Right atrium auricular region (tissue), 2 donors: ENCODE results near the gene SLC7A4. TPM values are rescaled to one million over a fixed set of nuclear protein-coding genes. Genes with fewer than 3 reads are reported as not detected.

Experiments used
- DNase-seq: peaks from one replicate; pipeline ENCODE4 v3.0.0-alpha.2; 2019; ENCODE audit warnings: low spot score
- H3K27ac ChIP-seq, 2 donors: fragments of 200-600 bp; sonication (generic); 1 replicate in 1 of 2; 2 replicates in 1 of 2; pipeline ENCODE4 v1.5.1; 2016 to 2019
- H3K27me3 ChIP-seq, 2 donors: fragments of 200-600 bp; sonication (generic); one replicate each; pipeline versions ENCODE4 v1.5.1 to v1.6.0; 2017 to 2019
- H3K36me3 ChIP-seq: fragments of 200-600 bp; sonication (generic); one replicate; pipeline ENCODE4 v1.5.1; 2016
- H3K4me1 ChIP-seq, 2 donors: fragments of 200-600 bp; sonication (generic); one replicate each; pipeline versions ENCODE4 v1.5.1 to v1.6.0; 2017 to 2019
- H3K4me3 ChIP-seq, 2 donors: fragments of 200-600 bp; sonication (generic); 1 replicate in 1 of 2; 2 replicates in 1 of 2; pipeline ENCODE4 v1.5.1; 2017 to 2019; ENCODE audit warnings: mild to moderate bottlenecking in 1 of 2, moderate library complexity in 1 of 2
- H3K9me3 ChIP-seq, 2 donors: fragments of 200-600 bp; sonication (generic); one replicate each; pipeline ENCODE4 v1.5.1; 2019
- total RNA-seq, 2 donors: library from RNA; depleted of rRNA; stranded (reverse); fragments of >200 nt; gene quantifications; one replicate each; pipeline ENCODE4 v1.1.0, GENCODE V29; 2016
- TF ChIP-seq, protein P1 (sequence below), 2 donors: fragments of 200-600 bp; sonication (generic); IDR thresholded peaks; one replicate each; pipeline ENCODE4 v1.5.1; 2019; ENCODE audit warnings: antibody characterized with exemption in 2 of 2

The SLC7A4 gene
- total RNA-seq, 2 donors from 2014 or later = 1.9 to 5.0 TPM

DNA sequence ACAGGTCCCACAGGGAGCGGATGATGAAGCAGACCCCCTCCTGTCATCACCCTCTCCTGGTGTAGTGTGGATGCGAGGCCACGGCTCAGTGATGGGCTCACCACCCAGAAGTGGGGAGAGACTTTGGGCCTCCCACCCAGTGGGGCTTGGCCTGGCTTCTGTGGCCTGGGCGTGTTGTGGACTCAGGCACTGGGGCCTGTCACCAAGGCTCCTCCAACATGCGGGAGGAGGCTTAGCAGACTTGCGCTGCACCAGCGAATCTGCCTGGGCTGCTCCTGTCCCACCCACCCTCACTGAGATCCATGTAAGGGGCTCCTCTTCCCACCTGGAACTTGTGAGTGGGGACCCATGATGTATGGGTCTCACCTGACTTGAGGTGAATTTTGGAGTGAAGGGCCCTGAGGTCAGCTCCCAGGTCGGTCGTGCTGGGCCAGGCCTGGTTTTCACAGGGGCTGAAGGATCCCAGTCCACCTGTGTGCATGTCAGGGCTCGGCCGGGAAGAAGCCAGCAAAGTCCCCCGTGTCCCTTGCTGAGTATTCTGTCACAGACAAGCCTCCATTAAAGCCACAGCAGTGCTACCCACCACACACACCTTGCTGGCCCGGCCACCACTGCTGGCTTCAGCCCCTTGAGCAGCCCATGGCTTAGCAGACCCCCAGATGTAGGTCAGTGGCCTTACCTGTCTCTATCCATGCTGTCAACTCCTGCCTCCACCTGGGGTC, 34.7 kb downstream of the SLC7A4 start:
- Histone ChIP-seq H3K9me3 (no peaks in the 10 kb centered on the region), H3K4me1 (peaks cover 0 to 20% of the 10 kb centered on the region in 2 donors), H3K27ac (no peak overlapping the region), H3K36me3 (peaks cover 56% of the 10 kb centered on the region), H3K27me3 (no peaks in the 10 kb centered on the region), H3K4me3 (no peak overlapping the region)
- TF ChIP-seq, protein P1, sequence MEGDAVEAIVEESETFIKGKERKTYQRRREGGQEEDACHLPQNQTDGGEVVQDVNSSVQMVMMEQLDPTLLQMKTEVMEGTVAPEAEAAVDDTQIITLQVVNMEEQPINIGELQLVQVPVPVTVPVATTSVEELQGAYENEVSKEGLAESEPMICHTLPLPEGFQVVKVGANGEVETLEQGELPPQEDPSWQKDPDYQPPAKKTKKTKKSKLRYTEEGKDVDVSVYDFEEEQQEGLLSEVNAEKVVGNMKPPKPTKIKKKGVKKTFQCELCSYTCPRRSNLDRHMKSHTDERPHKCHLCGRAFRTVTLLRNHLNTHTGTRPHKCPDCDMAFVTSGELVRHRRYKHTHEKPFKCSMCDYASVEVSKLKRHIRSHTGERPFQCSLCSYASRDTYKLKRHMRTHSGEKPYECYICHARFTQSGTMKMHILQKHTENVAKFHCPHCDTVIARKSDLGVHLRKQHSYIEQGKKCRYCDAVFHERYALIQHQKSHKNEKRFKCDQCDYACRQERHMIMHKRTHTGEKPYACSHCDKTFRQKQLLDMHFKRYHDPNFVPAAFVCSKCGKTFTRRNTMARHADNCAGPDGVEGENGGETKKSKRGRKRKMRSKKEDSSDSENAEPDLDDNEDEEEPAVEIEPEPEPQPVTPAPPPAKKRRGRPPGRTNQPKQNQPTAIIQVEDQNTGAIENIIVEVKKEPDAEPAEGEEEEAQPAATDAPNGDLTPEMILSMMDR (IDR thresholded peaks at IDR 0.05) = no peak
- no peak for DNase-seq

DNA sequence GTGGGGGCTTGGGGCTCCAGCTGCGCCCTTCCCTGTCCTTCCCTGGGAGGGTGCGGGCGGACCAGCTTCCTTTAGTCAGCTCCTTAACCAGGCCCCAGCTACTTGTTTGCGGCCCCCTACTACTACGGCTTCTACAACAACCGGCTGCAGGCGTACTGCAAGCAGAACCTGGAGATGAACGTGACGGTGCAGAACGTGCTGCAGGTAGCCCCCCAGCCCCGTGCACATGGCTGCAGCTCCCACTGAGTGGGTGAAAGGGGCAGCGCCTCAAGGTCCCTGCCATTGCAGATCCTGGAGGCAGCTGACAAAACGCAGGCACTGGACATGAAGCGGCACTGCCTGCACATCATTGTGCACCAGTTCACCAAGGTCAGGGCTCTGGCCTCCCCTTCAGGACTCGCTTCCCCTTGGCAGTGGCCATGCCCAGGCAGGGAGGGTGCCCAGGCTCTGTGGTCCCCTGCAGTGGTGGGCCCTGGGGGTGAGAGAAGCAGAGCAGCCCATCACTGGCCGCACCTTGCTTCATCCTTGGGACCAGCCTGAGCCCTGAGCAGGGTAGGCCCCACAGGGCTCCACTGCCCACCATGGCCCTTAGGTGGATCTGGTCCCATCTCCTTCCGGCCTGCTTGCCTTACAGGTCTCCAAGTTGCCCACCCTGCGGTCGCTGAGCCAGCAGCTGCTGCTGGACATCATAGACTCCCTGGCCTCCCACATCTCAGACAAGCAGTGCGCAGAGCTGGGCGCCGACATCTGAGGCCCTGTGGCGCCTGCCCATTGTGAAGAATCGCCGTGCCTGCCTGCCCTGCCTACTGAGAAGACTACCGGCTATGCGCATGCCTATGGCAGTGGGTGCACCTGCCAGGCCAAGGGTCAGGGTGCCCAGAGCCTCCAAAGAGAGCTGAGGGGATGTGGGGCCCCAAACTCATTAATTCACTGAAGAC, 35.5 kb downstream of the SLC7A4 start:
- H3K36me3 ChIP-seq = peaks cover 64% of the 10 kb centered on the region

DNA sequence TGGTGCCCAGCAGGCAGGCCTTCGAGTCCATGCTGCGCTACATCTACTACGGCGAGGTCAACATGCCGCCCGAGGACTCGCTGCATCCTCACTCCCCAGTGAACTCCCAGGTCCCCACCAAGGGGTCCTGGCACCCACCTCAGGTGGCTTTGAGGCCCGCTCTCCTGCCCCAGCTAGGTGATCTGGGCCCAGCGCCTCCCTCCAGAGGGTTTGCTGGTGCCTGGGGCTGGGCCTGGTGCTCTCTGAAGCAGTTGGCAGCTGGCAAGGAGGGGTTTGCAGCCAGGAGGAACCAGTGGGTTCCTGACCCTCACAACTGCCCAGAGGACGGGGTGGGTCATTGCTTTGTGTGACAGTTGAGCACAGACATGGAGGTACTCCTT, 36.3 kb downstream of the SLC7A4 start:
- Histone ChIP-seq H3K9me3 (no peaks in the 10 kb centered on the region), H3K36me3 (peaks cover 72% of the 10 kb centered on the region), H3K4me3 (no peak overlapping the region), H3K27ac (no peak overlapping the region), H3K27me3 (no peaks in the 10 kb centered on the region), H3K4me1 (peaks cover 0 to 15% of the 10 kb centered on the region in 2 donors)
- TF ChIP-seq, protein P1 (IDR thresholded peaks at IDR 0.05) = no peak
- no peak for DNase-seq

More for the DNA sequence above, 35.5 kb downstream of the SLC7A4 start:
- H3K27me3 ChIP-seq = no peaks in the 10 kb centered on the region
- no peak overlapping the region for H3K27ac ChIP-seq
- H3K9me3 ChIP-seq = no peaks in the 10 kb centered on the region
- TF ChIP-seq, protein P1 (IDR thresholded peaks at IDR 0.05) = no peak
- no peak for DNase-seq
- H3K4me3 ChIP-seq = no peak overlapping the region
- H3K4me1 ChIP-seq = peaks cover 0 to 19% of the 10 kb centered on the region in 2 donors

DNA sequence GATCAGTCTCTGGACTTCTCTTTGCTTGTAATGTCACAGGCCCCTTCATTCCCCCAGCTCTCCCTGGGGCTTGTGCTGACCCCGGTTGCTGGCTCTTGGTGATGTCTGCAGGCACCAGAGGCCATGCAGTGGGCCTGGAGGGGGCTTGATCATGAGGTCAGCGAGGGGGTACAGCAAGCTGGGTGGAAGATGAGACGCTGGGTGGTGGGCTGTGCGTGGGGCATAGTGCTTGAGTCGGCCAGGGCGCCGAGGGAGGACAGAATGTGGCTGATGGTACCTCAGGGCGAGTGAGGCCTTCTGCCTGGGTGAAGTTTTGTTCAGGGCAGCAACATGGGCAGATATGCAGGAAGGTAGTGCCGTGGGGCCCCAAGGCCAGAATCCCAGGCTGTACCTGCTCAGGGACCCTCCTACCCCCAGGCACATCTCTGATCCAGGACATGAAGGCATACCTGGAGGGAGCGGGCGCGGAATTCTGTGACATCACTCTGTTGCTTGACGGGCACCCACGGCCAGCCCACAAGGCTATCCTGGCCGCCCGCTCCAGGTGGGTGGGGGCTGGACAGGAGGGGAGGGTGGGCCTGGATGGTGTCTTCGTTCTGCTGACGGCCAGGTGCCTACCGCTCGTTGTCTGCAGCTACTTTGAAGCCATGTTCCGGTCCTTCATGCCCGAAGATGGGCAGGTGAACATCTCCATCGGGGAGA, 36.9 kb downstream of the SLC7A4 start:
- Histone ChIP-seq H3K4me1 (peaks cover 0 to 9% of the 10 kb centered on the region in 2 donors), H3K4me3 (no peak overlapping the region), H3K27ac (no peak overlapping the region), H3K9me3 (no peaks in the 10 kb centered on the region), H3K36me3 (peaks cover 78% of the 10 kb centered on the region), H3K27me3 (no peaks in the 10 kb centered on the region)
- DNase-seq = no peak
- TF ChIP-seq, protein P1 (IDR thresholded peaks at IDR 0.05) = no peak

DNA sequence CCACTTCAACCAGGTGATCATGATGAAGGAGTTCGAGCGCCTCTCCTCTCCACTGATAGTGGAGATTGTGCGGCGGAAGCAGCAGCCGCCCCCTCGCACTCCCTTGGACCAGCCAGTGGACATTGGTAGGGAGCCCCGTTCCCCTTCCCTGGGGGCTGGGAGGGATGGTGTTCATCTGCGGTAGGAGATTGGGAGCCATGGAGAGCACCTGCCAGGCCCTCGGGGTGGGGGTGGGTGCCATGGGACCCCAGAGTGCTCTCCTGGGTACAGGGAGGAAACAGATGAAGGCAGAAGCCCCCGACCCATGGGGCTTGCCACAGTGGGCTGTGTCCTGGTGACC, 37.5 kb downstream of the SLC7A4 start:
- DNase-seq = no peak
- peaks cover 0 to 3% of the 10 kb centered on the region in 2 donors for H3K4me1 ChIP-seq
- H3K27me3 ChIP-seq = no peaks in the 10 kb centered on the region
- no peak overlapping the region for H3K27ac ChIP-seq
- H3K4me3 ChIP-seq = no peak overlapping the region
- peaks cover 76% of the 10 kb centered on the region for H3K36me3 ChIP-seq
- TF ChIP-seq, protein P1 (IDR thresholded peaks at IDR 0.05) = no peak
- no peaks in the 10 kb centered on the region for H3K9me3 ChIP-seq
